Measurements from ENCODE around the gene PRKCQ. TPM values are rescaled to one million over a fixed set of nuclear protein-coding genes. Genes with fewer than 3 reads are reported as not detected.

PRKCQ gene
- total and polyA plus RNA-seq, 2 of the 8 experiments (the other 6 are each of a cell fraction or from before 2014, with no cell fraction given) = 9.1 to 22.6 TPM

DNA sequence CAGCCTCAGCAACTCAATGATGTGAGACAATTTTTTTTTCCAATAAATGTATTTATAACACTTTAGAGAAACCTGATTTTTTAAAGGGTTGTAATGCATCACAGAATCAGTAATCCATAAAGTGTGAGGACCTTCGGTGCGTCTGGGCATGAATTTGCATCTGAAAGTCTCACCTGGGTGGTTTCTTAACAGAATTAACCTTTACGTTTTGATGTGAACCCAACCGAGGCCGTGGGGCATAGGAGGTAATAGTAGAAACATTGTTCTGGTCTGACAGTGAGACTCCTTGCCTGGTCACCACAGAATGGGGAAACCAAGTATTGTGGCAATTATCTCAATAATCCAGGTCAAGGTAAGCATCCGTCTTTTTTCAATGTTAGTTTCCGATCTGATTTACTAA is 114.6 kb downstream of the PRKCQ start:
- H2BK5ac ChIP-seq (ENCODE audit: low read depth, low read length) = no peak overlapping the region
- POLR2A ChIA-PET (ENCODE audit: partially characterized antibody) = no interaction called here
- TF ChIP-seq, protein P1, sequence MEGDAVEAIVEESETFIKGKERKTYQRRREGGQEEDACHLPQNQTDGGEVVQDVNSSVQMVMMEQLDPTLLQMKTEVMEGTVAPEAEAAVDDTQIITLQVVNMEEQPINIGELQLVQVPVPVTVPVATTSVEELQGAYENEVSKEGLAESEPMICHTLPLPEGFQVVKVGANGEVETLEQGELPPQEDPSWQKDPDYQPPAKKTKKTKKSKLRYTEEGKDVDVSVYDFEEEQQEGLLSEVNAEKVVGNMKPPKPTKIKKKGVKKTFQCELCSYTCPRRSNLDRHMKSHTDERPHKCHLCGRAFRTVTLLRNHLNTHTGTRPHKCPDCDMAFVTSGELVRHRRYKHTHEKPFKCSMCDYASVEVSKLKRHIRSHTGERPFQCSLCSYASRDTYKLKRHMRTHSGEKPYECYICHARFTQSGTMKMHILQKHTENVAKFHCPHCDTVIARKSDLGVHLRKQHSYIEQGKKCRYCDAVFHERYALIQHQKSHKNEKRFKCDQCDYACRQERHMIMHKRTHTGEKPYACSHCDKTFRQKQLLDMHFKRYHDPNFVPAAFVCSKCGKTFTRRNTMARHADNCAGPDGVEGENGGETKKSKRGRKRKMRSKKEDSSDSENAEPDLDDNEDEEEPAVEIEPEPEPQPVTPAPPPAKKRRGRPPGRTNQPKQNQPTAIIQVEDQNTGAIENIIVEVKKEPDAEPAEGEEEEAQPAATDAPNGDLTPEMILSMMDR (IDR thresholded peaks at IDR 0.05; ENCODE audit: control extremely low read depth in 1 of 3, insufficient read depth in 1 of 3, low read depth in 1 of 3, low read length in 3 of 3) = no peak
- TF ChIP-seq POLR2A (IDR thresholded peaks at IDR 0.05; ENCODE audit: control extremely low read depth in 1 of 2, low read depth in 2 of 2, low read length in 2 of 2) (no peak), POU5F1 (IDR thresholded peaks at IDR 0.05; ENCODE audit: low read depth, low read length) (no peak), CBX5 (IDR thresholded peaks at IDR 0.05; ENCODE audit: low read depth, low read length) (no peak), EP300 (IDR thresholded peaks at IDR 0.05; ENCODE audit: borderline replicate concordance in 1 of 2, low read depth in 2 of 2, low read length in 2 of 2) (no peak), CHD1 (IDR thresholded peaks at IDR 0.05; ENCODE audit: low read depth, low read length) (no peak), JUN (IDR thresholded peaks at IDR 0.05; ENCODE audit: low read depth, low read length) (no peak)
- TF ChIP-seq, protein P2, sequence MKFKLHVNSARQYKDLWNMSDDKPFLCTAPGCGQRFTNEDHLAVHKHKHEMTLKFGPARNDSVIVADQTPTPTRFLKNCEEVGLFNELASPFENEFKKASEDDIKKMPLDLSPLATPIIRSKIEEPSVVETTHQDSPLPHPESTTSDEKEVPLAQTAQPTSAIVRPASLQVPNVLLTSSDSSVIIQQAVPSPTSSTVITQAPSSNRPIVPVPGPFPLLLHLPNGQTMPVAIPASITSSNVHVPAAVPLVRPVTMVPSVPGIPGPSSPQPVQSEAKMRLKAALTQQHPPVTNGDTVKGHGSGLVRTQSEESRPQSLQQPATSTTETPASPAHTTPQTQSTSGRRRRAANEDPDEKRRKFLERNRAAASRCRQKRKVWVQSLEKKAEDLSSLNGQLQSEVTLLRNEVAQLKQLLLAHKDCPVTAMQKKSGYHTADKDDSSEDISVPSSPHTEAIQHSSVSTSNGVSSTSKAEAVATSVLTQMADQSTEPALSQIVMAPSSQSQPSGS (IDR thresholded peaks at IDR 0.05; ENCODE audit: low read length) = no peak

More for the DNA sequence above, 114.6 kb downstream of the PRKCQ start:
- Histone ChIP-seq H2BK120ac (replicated peaks; ENCODE audit: low read depth, low read length) (no peak overlapping the region), H3K27ac (ENCODE audit: low read depth, low read length) (no peak overlapping the region), H3K18ac (ENCODE audit: extremely low read depth, low read length) (no peak overlapping the region), H2BK20ac (ENCODE audit: low read length) (no peak overlapping the region), H3K79me2 (ENCODE audit: control insufficient read depth in 1 of 2, insufficient read depth in 2 of 2, low read length in 2 of 2) (no peaks in the 10 kb centered on the region), H3K14ac (ENCODE audit: insufficient read length) (no peak overlapping the region), H4K8ac (ENCODE audit: extremely low read depth, insufficient read depth, low read length) (no peak overlapping the region), H2AFZ (ENCODE audit: low read length) (no peak overlapping the region), H3K4me1 (replicated peaks in 1 of 4; ENCODE audit: control insufficient read depth in 3 of 4, insufficient read depth in 4 of 4, low read length in 3 of 4) (peaks cover 0 to 2% (median 0%) of the 10 kb centered on the region in 4 experiments; a peak in 1 of 7 replicates), H2BK12ac (ENCODE audit: low read depth, low read length) (no peak overlapping the region), H3K27me3 (replicated peaks in 1 of 4; ENCODE audit: control insufficient read depth in 3 of 4, extremely low read depth in 1 of 4, insufficient read depth in 3 of 4, low read length in 3 of 4) (no peaks in the 10 kb centered on the region), H4K20me1 (replicated peaks in 1 of 2; ENCODE audit: control insufficient read depth in 1 of 2, insufficient read depth in 2 of 2, low read length in 2 of 2) (peaks cover 0 to 4% of the 10 kb centered on the region in 2 experiments), H3K36me3 (ENCODE audit: control insufficient read depth in 2 of 4, insufficient read depth in 4 of 4, low read length in 3 of 4) (peaks cover 0 to 2% (median 0%) of the 10 kb centered on the region in 4 experiments; a peak in 1 of 8 replicates), H4K5ac (ENCODE audit: insufficient read length, low read depth, low read length) (no peak overlapping the region), H3K23ac (ENCODE audit: insufficient read length) (no peak overlapping the region), H3K4me3 (ENCODE audit: extremely low read depth in 1 of 4, insufficient read depth in 2 of 4, low read depth in 3 of 4, low read length in 4 of 4) (no peak overlapping the region), H3K9me3 (ENCODE audit: insufficient read depth in 2 of 2, low read depth in 1 of 2, low read length in 1 of 2) (no peaks in the 10 kb centered on the region), H3K9ac (replicated peaks in 1 of 4; ENCODE audit: extremely low read depth in 1 of 4, low read depth in 3 of 4, low read length in 3 of 4) (no peak overlapping the region), H3K56ac (replicated peaks; ENCODE audit: insufficient read length, low read depth, low read length) (no peak overlapping the region), H2AK5ac (ENCODE audit: low read depth, low read length) (no peak overlapping the region), H3K4me2 (ENCODE audit: insufficient read depth in 1 of 2, low read depth in 2 of 2, low read length in 2 of 2) (no peak overlapping the region), H3K23me2 (ENCODE audit: low read depth, low read length) (peaks cover 6% of the 10 kb centered on the region), H2BK15ac (ENCODE audit: low read length) (no peak overlapping the region), H3K79me1 (ENCODE audit: low read depth, low read length) (no peaks in the 10 kb centered on the region), H4K91ac (replicated peaks; ENCODE audit: insufficient read length, low read length) (no peak overlapping the region), H3K4ac (replicated peaks; ENCODE audit: insufficient read length, low read depth, low read length) (no peak overlapping the region)
- no peak for DNase-seq (ENCODE audit: low read depth in 1 of 2, low spot score in 2 of 2)
- CTCF ChIA-PET (ENCODE audit: partially characterized antibody) = interaction anchor here (0.9 to 5.9 kb wide), 2 partner anchors 19 to 182 kb away, joined by 3 to 30 read pairs; no protein-coding TSS in a partner anchor
- WGBS, 2 experiments (ENCODE audit: extremely low coverage in 1 of 2, insufficient coverage in 1 of 2, insufficient read length in 1 of 2, insufficient replicate concordance in 2 of 2, low coverage in 1 of 2, low lambda C conversion rate in 2 of 2, missing lambda C conversion rate in 1 of 2) = 80% methylated on average over 7 of the region's 7 CpGs; no CpG with 5 or more reads in 1 of the 2 experiments
- no peak for FAIRE-seq
